Measurements from ENCODE around the gene MZF1.
"Not testable (repeated sequence)": the region's sequence is repeated elsewhere in the genome, so short reads cannot be mapped to it uniquely, and the experiment has no call there.

The MZF1 gene

GRCh38 chr19:58554494-58555368, 18.4 kb downstream of the MZF1 start, which contains the start of gene CHMP2A:
Gene CHMP2A (minus strand): TSS chr19:58555105. CDS start chr19:58554212, 893 bp downstream.
- no peak for DNase-seq

DNA sequence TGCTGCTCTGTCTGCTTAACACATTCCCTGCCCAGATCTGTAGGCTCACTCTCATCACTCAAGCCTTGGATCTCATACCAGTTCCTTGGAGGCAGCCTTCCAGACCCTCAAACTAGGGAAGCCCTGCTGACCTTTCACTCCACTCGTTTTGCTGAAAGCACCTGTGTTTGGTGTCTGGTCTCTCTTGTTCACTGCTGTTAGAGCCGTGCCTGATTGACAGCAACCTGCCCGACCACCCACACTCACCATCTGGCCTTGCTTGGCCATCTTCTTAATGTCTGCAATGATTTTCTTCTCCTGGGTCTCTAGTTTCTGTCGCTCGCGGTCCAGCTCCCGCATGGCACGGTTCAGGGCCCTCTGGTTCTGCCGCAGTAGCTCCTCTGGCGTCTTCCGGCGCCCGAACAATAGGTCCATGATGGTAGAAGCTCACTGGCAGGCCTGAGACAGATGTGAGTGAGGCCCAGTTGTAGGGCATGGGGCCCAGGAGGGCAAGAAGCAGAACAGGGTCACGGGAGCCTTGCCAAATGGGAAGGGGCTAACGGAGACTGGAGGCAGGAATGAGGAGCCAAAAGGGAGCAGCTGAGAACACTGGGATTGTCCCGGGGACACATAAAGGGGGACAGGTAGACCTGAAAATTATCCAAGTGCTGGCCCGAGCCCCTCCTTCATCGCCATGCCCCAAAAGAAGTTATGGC, 19.2 kb downstream of the MZF1 start:
- DNase-seq, result no peak

- no peak for DNase-seq
These were observed 20.5 kb downstream of the MZF1 start for GRCh38 chr19:58552655-58553054.

- DNase-seq, result no peak
These were observed 21.3 kb downstream of the MZF1 start for GRCh38 chr19:58551577-58552471.

DNA sequence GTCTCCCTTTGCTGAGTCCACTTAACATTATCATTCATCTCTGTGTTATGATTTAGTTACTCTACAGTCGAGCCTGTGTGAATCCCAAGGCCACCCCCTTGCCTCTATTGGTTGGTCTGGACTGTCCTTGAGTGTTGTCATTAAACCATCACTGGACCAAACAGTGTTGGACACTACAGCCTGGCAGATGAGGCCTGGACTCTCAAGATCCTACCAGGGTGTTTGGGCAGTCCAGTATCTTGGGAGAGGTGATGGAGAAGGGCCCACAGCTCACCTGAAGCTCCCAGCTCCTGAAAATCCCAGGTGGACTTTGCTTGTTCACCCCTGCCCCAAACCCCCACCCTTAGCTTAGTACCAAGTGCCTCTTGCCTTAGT, 22.0 kb downstream of the MZF1 start:
- DNase-seq, result no peak

DNA sequence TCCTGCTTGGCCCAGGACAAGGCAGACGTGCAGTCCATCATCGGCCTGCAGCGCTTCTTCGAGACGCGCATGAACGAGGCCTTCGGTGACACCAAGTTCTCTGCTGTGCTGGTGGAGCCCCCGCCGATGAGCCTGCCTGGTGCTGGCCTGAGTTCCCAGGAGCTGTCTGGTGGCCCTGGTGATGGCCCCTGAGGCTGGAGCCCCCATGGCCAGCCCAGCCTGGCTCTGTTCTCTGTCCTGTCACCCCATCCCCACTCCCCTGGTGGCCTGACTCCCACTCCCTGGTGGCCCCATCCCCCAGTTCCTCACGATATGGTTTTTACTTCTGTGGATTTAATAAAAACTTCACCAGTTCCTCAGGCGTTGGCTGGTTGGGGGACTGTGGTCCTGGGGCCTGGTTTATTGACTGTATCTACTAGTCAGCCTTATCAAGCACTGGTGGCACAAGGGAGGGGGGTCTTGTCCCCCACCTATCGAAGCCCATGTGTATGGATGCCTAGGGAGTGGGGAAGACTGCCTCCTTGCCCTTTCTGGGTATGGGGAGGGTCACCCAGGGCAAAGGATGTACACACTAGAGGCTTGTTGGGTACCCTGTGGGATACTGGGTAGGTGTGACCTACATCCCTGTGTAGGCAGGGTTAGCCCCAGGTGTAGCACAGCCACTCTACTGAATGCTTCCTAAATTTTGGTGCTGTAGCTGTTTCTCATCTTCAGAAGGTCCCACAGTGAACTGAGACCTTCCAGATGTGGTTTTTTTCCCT, 22.6 kb downstream of the MZF1 start:
- no peak for DNase-seq

- DNase-seq, result no peak
These were observed 23.3 kb downstream of the MZF1 start for GRCh38 chr19:58549664-58550361.

DNA sequence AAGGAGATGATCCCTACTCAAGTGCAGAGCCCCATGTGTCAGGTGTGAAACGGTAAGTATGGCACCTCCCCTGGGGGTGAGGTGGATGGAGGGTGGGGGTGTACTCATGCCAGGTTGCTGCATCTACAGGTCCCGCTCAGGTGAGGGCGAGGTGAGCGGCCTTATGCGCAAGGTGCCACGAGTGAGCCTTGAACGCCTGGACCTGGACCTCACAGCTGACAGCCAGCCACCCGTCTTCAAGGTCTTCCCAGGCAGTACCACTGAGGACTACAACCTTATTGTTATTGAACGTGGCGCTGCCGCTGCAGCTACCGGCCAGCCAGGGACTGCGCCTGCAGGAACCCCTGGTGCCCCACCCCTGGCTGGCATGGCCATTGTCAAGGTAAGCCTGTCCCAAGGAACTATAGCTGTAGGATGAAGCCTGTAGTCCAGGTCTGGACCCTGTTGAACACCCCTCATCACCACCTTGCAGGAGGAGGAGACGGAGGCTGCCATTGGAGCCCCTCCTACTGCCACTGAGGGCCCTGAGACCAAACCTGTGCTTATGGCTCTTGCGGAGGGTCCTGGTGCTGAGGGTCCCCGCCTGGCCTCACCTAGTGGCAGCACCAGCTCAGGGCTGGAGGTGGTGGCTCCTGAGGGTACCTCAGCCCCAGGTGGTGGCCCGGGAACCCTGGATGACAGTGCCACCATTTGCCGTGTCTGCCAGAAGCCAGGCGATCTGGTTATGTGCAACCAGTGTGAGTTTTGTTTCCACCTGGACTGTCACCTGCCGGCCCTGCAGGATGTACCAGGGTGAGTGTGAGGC, 24.1 kb downstream of the MZF1 start:
- no peak for DNase-seq

- no peak for DNase-seq
These were observed 25.5 kb downstream of the MZF1 start for GRCh38 chr19:58547323-58548312.

DNA sequence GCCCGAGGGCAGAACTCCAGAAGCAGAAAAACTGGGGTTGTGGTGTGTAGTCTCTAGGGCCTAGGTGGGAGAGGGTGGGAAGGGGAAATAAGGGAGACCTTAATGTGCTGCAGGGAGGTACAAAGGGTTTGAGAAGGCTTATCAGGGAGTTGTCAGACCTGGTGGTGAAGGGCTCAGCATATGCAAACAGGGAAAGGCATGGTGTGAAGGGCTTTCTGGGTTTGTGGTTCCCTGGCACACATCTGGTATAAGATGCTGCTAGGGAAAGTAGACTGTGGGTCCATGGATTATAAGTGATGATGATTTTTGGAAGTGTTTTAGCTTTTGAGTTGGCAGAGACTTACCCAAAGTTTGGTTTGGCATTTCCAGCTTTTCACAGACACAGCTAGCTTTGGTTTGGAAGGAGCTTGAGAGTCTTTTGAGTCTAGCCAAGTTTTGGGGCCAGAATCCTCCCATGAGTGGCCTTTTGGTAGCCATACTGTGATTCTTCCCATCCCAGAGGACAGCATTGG, 27.1 kb downstream of the MZF1 start:
- no peak for DNase-seq

GRCh38 chr19:58545286-58546018, 27.7 kb downstream of the MZF1 start:
- no peak for DNase-seq

GRCh38 chr19:58544591-58545285, 28.4 kb downstream of the MZF1 start:
- no peak for DNase-seq

GRCh38 chr19:58543826-58544590, 29.1 kb downstream of the MZF1 start, which contains the start of gene TRIM28:
Gene TRIM28 (plus strand): TSS chr19:58544064. CDS start chr19:58544758, 694 bp downstream.
- DNase-seq, result no peak

- DNase-seq, result not testable (repeated sequence)
These were observed 30.3 kb downstream of the MZF1 start for GRCh38 chr19:58542641-58543372.

GRCh38 chr19:58539169-58539559, 34.0 kb downstream of the MZF1 start:
- DNase-seq, result not testable (repeated sequence)

All from stimulated activated naive CD4-positive, alpha-beta T cell (primary cell).